SKM-1 (cell line): ENCODE results near the gene RHPN2.
"Not testable (repeated sequence)": the region's sequence is repeated elsewhere in the genome, so short reads cannot be mapped to it uniquely, and the experiment has no call there.

Source experiments
- DNase-seq: peaks from one replicate; lab custom pipeline; 2025; ENCODE audit not compliant: unreplicated experiment; lab: John Stamatoyannopoulos, UW

Gene RHPN2

GRCh38 chr19:33066543-33066942, 1.9 kb upstream of the RHPN2 start:
- DNase-seq = no peak

- DNase-seq = no peak
Measured at GRCh38 chr19:33064458-33064791, 263 bp downstream of the RHPN2 start.

GRCh38 chr19:33063753-33064457, 783 bp downstream of the RHPN2 start:
- DNase-seq = no peak

GRCh38 chr19:33063356-33063752, 1.3 kb downstream of the RHPN2 start:
- DNase-seq = no peak

- DNase-seq = no peak
Measured at GRCh38 chr19:33062902-33063301, 1.8 kb downstream of the RHPN2 start.

- no peak for DNase-seq
Measured at GRCh38 chr19:33060586-33060985, 4.1 kb downstream of the RHPN2 start.

- no peak for DNase-seq
Measured at GRCh38 chr19:33055718-33056117, 9.0 kb downstream of the RHPN2 start.

GRCh38 chr19:33054623-33055022, 10.1 kb downstream of the RHPN2 start:
- no peak for DNase-seq

GRCh38 chr19:33052352-33052972, 12.2 kb downstream of the RHPN2 start:
- no peak for DNase-seq

- no peak for DNase-seq
Measured at GRCh38 chr19:33050110-33050509, 14.6 kb downstream of the RHPN2 start.

GRCh38 chr19:33048806-33049676, 15.6 kb downstream of the RHPN2 start:
- no peak for DNase-seq

- no peak for DNase-seq
Measured at GRCh38 chr19:33047422-33047821, 17.3 kb downstream of the RHPN2 start.

- not testable (repeated sequence) for DNase-seq
Measured at GRCh38 chr19:33041828-33042160, 22.9 kb downstream of the RHPN2 start.

GRCh38 chr19:33040994-33041827, 23.5 kb downstream of the RHPN2 start:
- DNase-seq = no peak

- no peak for DNase-seq
Measured at GRCh38 chr19:33039815-33040214, 24.9 kb downstream of the RHPN2 start.

- DNase-seq = no peak
Measured at GRCh38 chr19:33039108-33039599, 25.5 kb downstream of the RHPN2 start.

- not testable (repeated sequence) for DNase-seq
Measured at GRCh38 chr19:33037168-33038025, 27.3 kb downstream of the RHPN2 start.

GRCh38 chr19:33036370-33037167, 28.1 kb downstream of the RHPN2 start:
- not testable (repeated sequence) for DNase-seq

- no peak for DNase-seq
Measured at GRCh38 chr19:33035461-33035860, 29.2 kb downstream of the RHPN2 start.
